NCI-H2029 treated with DMSO at 0.1 percent for 48 hours (cell line): ENCODE measurements around the gene ARHGAP35.

Experiments used
- DNase-seq: peaks from one replicate; lab custom pipeline; 2025; lab: John Stamatoyannopoulos, UW

The ARHGAP35 gene

DNA sequence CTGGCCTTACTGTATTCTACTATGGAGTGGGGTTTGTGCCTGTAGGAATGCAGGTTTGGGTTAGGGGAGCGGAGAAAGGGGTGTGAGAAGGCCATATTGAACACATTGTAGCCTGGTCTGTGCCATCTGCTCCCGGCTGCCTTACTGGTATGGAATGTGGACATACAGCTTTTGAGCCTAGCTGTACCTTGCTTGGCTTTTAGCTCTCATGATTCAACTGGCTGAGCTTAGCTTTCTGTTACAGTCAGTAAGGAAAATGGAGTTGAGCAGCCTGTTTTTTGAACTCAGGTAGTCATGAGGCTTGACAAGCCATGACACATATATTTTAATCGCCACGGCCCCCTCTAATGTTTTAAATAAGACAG lies 41.6 kb downstream of the ARHGAP35 start:
- no peak for DNase-seq

GRCh38 chr19:46903458-46903857 lies 42.7 kb downstream of the ARHGAP35 start:
- DNase-seq = no peak

- DNase-seq = no peak
Observed at GRCh38 chr19:46904114-46905060, 43.6 kb downstream of the ARHGAP35 start.

GRCh38 chr19:46906221-46906620 lies 45.4 kb downstream of the ARHGAP35 start:
- DNase-seq = no peak

GRCh38 chr19:46907880-46908279 lies 47.1 kb downstream of the ARHGAP35 start:
- DNase-seq = no peak

DNA sequence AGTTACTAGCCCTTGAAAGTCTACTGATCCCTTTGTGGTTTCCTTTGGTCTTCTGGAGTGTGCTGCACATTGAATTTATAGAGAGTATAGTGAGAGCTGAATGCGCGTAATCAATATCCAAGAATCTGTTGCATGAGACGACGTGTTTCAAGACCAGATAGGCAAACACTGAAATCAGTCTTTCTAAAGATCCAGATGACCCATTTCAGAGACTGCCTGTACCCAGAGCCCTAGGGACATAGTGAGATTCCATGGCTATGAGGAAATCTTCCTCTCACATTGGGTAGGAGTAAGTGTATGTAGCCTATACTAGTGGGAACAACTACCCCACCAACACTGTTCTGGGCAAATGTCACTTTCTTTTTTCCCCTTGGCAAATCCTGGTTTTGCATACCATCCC lies 48.6 kb downstream of the ARHGAP35 start:
- DNase-seq = no peak
